H9 (cell line): ENCODE data around the gene RB1. TPM values are rescaled to one million over a fixed set of nuclear protein-coding genes. Genes with fewer than 3 reads are reported as not detected.

Experiments
- DNase-seq: peaks from one replicate; pipeline ENCODE4 v3.0.0-alpha.2; 2017
- H2AFZ ChIP-seq: one replicate; pipeline ENCODE4 v1.6.1; 2013; ENCODE audit warnings: mild to moderate bottlenecking, low read length, control low read depth, moderate library complexity
- H2AK5ac ChIP-seq: 2 replicates; pipeline ENCODE4 v1.6.1; 2013; ENCODE audit warnings: low read length, control low read depth, mixed read lengths; ENCODE audit not compliant: insufficient read length
- H2BK120ac ChIP-seq: one replicate; pipeline ENCODE4 v1.6.1; 2013; ENCODE audit warnings: low read depth, mild to moderate bottlenecking, low read length, control low read depth, inconsistent platforms; ENCODE audit not compliant: poor library complexity, severe bottlenecking
- H2BK12ac ChIP-seq: 2 replicates; pipeline ENCODE4 v1.6.1; 2013; ENCODE audit warnings: low read length, control low read depth, mixed read lengths, low read depth; ENCODE audit not compliant: insufficient read length
- H2BK15ac ChIP-seq: 2 replicates; pipeline ENCODE4 v1.6.1; 2013; ENCODE audit warnings: low read depth, low read length, control low read depth
- H2BK20ac ChIP-seq: one replicate; pipeline ENCODE4 v1.6.1; 2013; ENCODE audit warnings: low read depth, mild to moderate bottlenecking, low read length, control low read depth, inconsistent platforms; ENCODE audit not compliant: poor library complexity, severe bottlenecking
- H2BK5ac ChIP-seq: 2 replicates; pipeline ENCODE4 v1.6.1; 2013; ENCODE audit warnings: low read length, control low read depth, mixed read lengths; ENCODE audit not compliant: insufficient read length
- H3K14ac ChIP-seq: 2 replicates; pipeline ENCODE4 v1.6.1; 2013; ENCODE audit warnings: low read length, control low read depth; ENCODE audit not compliant: insufficient read depth
- H3K18ac ChIP-seq: 2 replicates; pipeline ENCODE4 v1.6.1; 2013; ENCODE audit warnings: low read depth, mild to moderate bottlenecking, mixed read lengths, low read length, control low read depth; ENCODE audit not compliant: insufficient read length
- H3K23ac ChIP-seq: 2 replicates; pipeline ENCODE4 v1.6.1; 2013; ENCODE audit warnings: low read length, control low read depth, mixed read lengths, low read depth; ENCODE audit not compliant: insufficient read length
- H3K23me2 ChIP-seq: 2 replicates; pipeline ENCODE4 v1.6.1; 2013; ENCODE audit warnings: low read depth, mild to moderate bottlenecking, mixed read lengths, low read length, control low read depth; ENCODE audit not compliant: insufficient read length, poor library complexity, severe bottlenecking
- H3K27ac ChIP-seq: 2 replicates; pipeline ENCODE4 v1.5.1; 2013; ENCODE audit warnings: low read length, control low read depth, mixed read lengths, low read depth; ENCODE audit not compliant: insufficient read length
- H3K27me3 ChIP-seq: 2 replicates; pipeline ENCODE4 v1.6.1; 2013; ENCODE audit warnings: low read length, control low read depth, inconsistent platforms; ENCODE audit not compliant: insufficient read depth
- H3K4ac ChIP-seq: 2 replicates; pipeline ENCODE4 v1.6.1; 2013; ENCODE audit warnings: low read depth, mild to moderate bottlenecking, control low read depth, inconsistent platforms, low read length, moderate library complexity
- H3K4me1 ChIP-seq: 2 replicates; pipeline ENCODE4 v1.6.1; 2013; ENCODE audit warnings: low read length, control low read depth, inconsistent platforms; ENCODE audit not compliant: insufficient read depth
- H3K4me2 ChIP-seq: 2 replicates; pipeline ENCODE4 v1.6.1; 2013; ENCODE audit warnings: low read length, control low read depth, mixed read lengths; ENCODE audit not compliant: insufficient read length, insufficient read depth
- H3K56ac ChIP-seq: 2 replicates; pipeline ENCODE4 v1.6.1; 2013; ENCODE audit warnings: low read depth, mild to moderate bottlenecking, mixed read lengths, low read length, control low read depth; ENCODE audit not compliant: insufficient read length
- H3K79me1 ChIP-seq: 2 replicates; pipeline ENCODE4 v1.6.1; 2013; ENCODE audit warnings: low read depth, mild to moderate bottlenecking, moderate library complexity, low read length, control low read depth, inconsistent platforms; ENCODE audit not compliant: insufficient read depth, poor library complexity, severe bottlenecking
- H3K79me2 ChIP-seq: 2 replicates; pipeline ENCODE4 v1.6.1; 2013; ENCODE audit warnings: low read length, control low read depth, inconsistent platforms; ENCODE audit not compliant: insufficient read depth
- H3K9ac ChIP-seq: 2 replicates; pipeline ENCODE4 v1.6.1; 2013; ENCODE audit warnings: low read length, control low read depth, mixed read lengths; ENCODE audit not compliant: insufficient read length; ENCODE audit errors: extremely low read depth
- H3K9me3 ChIP-seq: one replicate; pipeline ENCODE4 v1.6.1; 2013; ENCODE audit warnings: low read depth, low read length, inconsistent platforms; ENCODE audit not compliant: control insufficient read depth
- H3T11ph ChIP-seq: one replicate; pipeline ENCODE4 v1.6.1; 2013; ENCODE audit warnings: mild to moderate bottlenecking, low read length, control low read depth, inconsistent platforms
- H4K20me1 ChIP-seq: one replicate; pipeline ENCODE4 v1.6.1; 2013; ENCODE audit not compliant: control insufficient read depth, insufficient read length, insufficient read depth
- H4K5ac ChIP-seq: 2 replicates; pipeline ENCODE4 v1.6.1; 2013; ENCODE audit warnings: low read depth, mild to moderate bottlenecking, mixed read lengths, low read length, control low read depth; ENCODE audit not compliant: insufficient read length
- H4K8ac ChIP-seq: replicated peaks from 2 replicates; pipeline ENCODE4 v1.6.1; 2013; ENCODE audit warnings: low read length, control low read depth, mixed read lengths, low read depth; ENCODE audit not compliant: insufficient read length
- H4K91ac ChIP-seq: 2 replicates; pipeline ENCODE4 v1.6.1; 2013; ENCODE audit warnings: low read depth, mild to moderate bottlenecking, moderate library complexity, mixed read lengths, low read length, control low read depth; ENCODE audit not compliant: insufficient read length
- H3K27ac Mint-ChIP-seq, 3 experiments: 2 replicates in 2 of 3; 3 replicates in 1 of 3; pipeline ENCODE4 v1.8.0; 2020 to 2021; ENCODE audit warnings: mixed read lengths in 3 of 3, mild to moderate bottlenecking in 1 of 3, moderate library complexity in 1 of 3
- H3K27me3 Mint-ChIP-seq: 2 replicates; pipeline ENCODE4 v1.8.0; 2021; ENCODE audit warnings: low read depth, mild to moderate bottlenecking, moderate library complexity, mixed read lengths
- H3K36me3 Mint-ChIP-seq, 3 experiments: 2 replicates in 2 of 3; 3 replicates in 1 of 3; pipeline ENCODE4 v1.8.0; 2020 to 2021; ENCODE audit warnings: low read depth in 3 of 3, mixed read lengths in 3 of 3; ENCODE audit not compliant: insufficient read depth in 1 of 3
- H3K4me1 Mint-ChIP-seq, 2 experiments: 2 replicates each; pipeline ENCODE4 v1.8.0; 2020; ENCODE audit warnings: mixed read lengths in 2 of 2
- H3K4me3 Mint-ChIP-seq, 2 experiments: 2 replicates in 1 of 2; 3 replicates in 1 of 2; pipeline ENCODE4 v1.8.0; 2020 to 2021; ENCODE audit warnings: mild to moderate bottlenecking in 2 of 2, mixed read lengths in 2 of 2, moderate library complexity in 1 of 2
- H3K9me3 Mint-ChIP-seq, 2 experiments: 2 replicates in 1 of 2; 3 replicates in 1 of 2; pipeline ENCODE4 v1.8.0; 2020; ENCODE audit warnings: mild to moderate bottlenecking in 2 of 2, mixed read lengths in 2 of 2, moderate library complexity in 1 of 2
- CTCF ChIP-seq: fragments of 200-600 bp; sonication (generic); conservative IDR thresholded peaks from 3 replicates; pipeline ENCODE4 v1.8.0; 2021; ENCODE audit warnings: antibody characterized with exemption, mild to moderate bottlenecking
- total RNA-seq: library from RNA; stranded (reverse); gene quantifications from 2 replicates; pipeline ENCODE4 v1.2.1, GENCODE V29; 2021

Gene RB1
- total RNA-seq, 1 experiment from 2014 or later: 20.5 TPM

- Histone ChIP-seq H4K8ac (no peak overlapping the region), H3K23ac (no peak overlapping the region), H3K79me1 (no peaks in the 10 kb centered on the region), H3K18ac (no peak overlapping the region), H2BK5ac (no peak overlapping the region), H3K23me2 (no peaks in the 10 kb centered on the region), H3K27me3 (no peaks in the 10 kb centered on the region), H2BK12ac (no peak overlapping the region), H2BK120ac (no peak overlapping the region), H4K20me1 (no peaks in the 10 kb centered on the region), H3K4ac (no peak overlapping the region), H2AFZ (no peak overlapping the region), H3K9ac (no peak overlapping the region), H3K79me2 (no peaks in the 10 kb centered on the region), H3K4me2 (no peak overlapping the region), H4K5ac (no peak overlapping the region), H3K56ac (no peak overlapping the region), H2BK20ac (no peak overlapping the region), H2AK5ac (no peak overlapping the region), H3K14ac (no peak overlapping the region), H3K27ac (no peak overlapping the region), H3K4me1 (no peaks in the 10 kb centered on the region), H3T11ph (no peak overlapping the region), H3K9me3 (no peaks in the 10 kb centered on the region), H4K91ac (no peak overlapping the region), H2BK15ac (no peak overlapping the region)
- Mint-ChIP-seq H3K9me3 (peaks cover 10 to 19% of the 10 kb centered on the region in 2 experiments), H3K36me3 (peaks cover 11 to 31% (median 18%) of the 10 kb centered on the region in 3 experiments), H3K27me3 (no peaks in the 10 kb centered on the region; the same call in 1 of the 2 replicates), H3K4me3 (no peak overlapping the region), H3K4me1 (peaks cover 2 to 7% of the 10 kb centered on the region in 2 experiments; a peak in 3 of 4 replicates), H3K27ac (no peak overlapping the region)
- DNase-seq: no peak
- no peak for TF ChIP-seq CTCF
Measured at GRCh38 chr13:48322294-48322693, 18.7 kb downstream of the RB1 start.
